Measurements from ENCODE around the gene USP3. TPM values are rescaled to one million over a fixed set of nuclear protein-coding genes. Genes with fewer than 3 reads are reported as not detected.

USP3 gene
- total RNA-seq, 1 experiment from 2014 or later, result 70.2 TPM

DNA sequence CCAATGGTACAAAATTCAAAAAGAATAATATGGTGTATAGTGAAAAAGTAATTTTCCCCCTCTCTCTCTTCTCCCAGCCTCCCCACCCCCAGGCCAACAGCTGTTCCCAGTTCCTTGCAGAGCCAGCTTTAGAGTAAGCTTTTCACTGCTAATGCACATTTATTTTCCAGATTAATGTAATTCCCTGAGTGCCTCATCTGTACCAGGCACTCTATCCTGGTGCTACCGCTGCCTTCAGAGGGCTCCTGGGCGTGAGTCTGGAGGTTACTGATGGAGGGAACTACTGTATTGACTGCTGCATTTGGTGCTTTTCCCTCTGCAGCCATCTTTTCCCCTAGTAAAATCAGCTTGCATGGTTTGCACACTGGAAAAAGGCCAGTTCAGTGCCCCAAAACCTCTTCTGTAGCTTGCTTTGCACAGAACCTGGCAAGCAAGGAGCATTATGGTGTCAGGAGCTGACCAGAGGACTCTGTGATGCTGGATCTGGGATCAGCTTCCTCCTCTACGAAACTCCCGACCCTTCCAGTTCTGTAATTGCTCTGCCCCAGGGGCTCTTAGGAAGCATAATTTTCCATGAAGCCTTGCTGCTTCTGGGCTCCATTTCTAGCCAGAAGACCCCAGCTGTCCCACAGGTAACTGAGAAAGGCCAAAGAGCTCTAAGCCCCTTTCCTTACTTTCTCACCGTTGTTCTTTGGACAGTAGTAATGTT is 8.5 kb upstream of the USP3 start:
- no TSS peak for BruUV-seq (replicated peaks)
- no peak for DNase-seq (ENCODE audit: unreplicated experiment)
- H3K27me3 Mint-ChIP-seq (ENCODE audit: insufficient read depth, unreplicated experiment), result no peaks in the 10 kb centered on the region
- TF ChIP-seq CTCF (IDR thresholded peaks at IDR 0.05; ENCODE audit: unreplicated experiment), result no peak
- POLR2A ChIA-PET, result interaction anchor here (0.6 to 4.6 kb wide), 4 partner anchors 9 to 577 kb away, joined by 3 to 30 read pairs (median 4); no protein-coding TSS in a partner anchor
- intact Hi-C loops (cut with micrococcal nuclease), result no loop called here
- peaks cover 24% of the 10 kb centered on the region for H3K4me1 Mint-ChIP-seq (ENCODE audit: insufficient read depth, unreplicated experiment)
- CTCF ChIA-PET, result interaction anchor here (1.1 to 2.2 kb wide), 7 partner anchors 9 to 104 kb away, joined by 3 to 9 read pairs (median 4); no protein-coding TSS in a partner anchor
- no peaks in the 10 kb centered on the region for H3K36me3 Mint-ChIP-seq (ENCODE audit: insufficient read depth, unreplicated experiment)
- H3K9me3 Mint-ChIP-seq (ENCODE audit: unreplicated experiment), result no peaks in the 10 kb centered on the region
- no peak overlapping the region for H3K4me3 Mint-ChIP-seq (ENCODE audit: unreplicated experiment)
- no peak overlapping the region for H3K27ac Mint-ChIP-seq (ENCODE audit: low read depth, unreplicated experiment)

- Mint-ChIP-seq H3K27ac (ENCODE audit: low read depth, unreplicated experiment) (no peak overlapping the region), H3K27me3 (ENCODE audit: insufficient read depth, unreplicated experiment) (no peaks in the 10 kb centered on the region), H3K4me3 (ENCODE audit: unreplicated experiment) (no peak overlapping the region), H3K36me3 (ENCODE audit: insufficient read depth, unreplicated experiment) (peaks cover 6% of the 10 kb centered on the region), H3K9me3 (ENCODE audit: unreplicated experiment) (no peaks in the 10 kb centered on the region), H3K4me1 (ENCODE audit: insufficient read depth, unreplicated experiment) (peaks cover 27% of the 10 kb centered on the region)
- no TSS peak for BruUV-seq (replicated peaks)
- no peak for TF ChIP-seq CTCF (IDR thresholded peaks at IDR 0.05; ENCODE audit: unreplicated experiment)
- POLR2A ChIA-PET, result interaction anchor here (0.6 to 4.6 kb wide), 4 partner anchors 15 to 102 kb away, joined by 3 to 30 read pairs (median 4); no protein-coding TSS in a partner anchor
- DNase-seq (ENCODE audit: unreplicated experiment), result no peak
- CTCF ChIA-PET, result interaction anchor here (1.5 to 2.2 kb wide), 3 partner anchors 14 to 31 kb away, joined by 3 to 9 read pairs (median 5); no protein-coding TSS in a partner anchor
- intact Hi-C loops (cut with micrococcal nuclease), result no loop called here
Observed at GRCh38 chr15:63497642-63498467, 6.5 kb upstream of the USP3 start.

- DNase-seq (ENCODE audit: unreplicated experiment), result no peak
- Mint-ChIP-seq H3K9me3 (ENCODE audit: unreplicated experiment) (no peaks in the 10 kb centered on the region), H3K27ac (ENCODE audit: low read depth, unreplicated experiment) (no peak overlapping the region), H3K4me3 (ENCODE audit: unreplicated experiment) (no peak overlapping the region), H3K27me3 (ENCODE audit: insufficient read depth, unreplicated experiment) (no peaks in the 10 kb centered on the region), H3K4me1 (ENCODE audit: insufficient read depth, unreplicated experiment) (peaks cover 30% of the 10 kb centered on the region), H3K36me3 (ENCODE audit: insufficient read depth, unreplicated experiment) (peaks cover 6% of the 10 kb centered on the region)
- ChIA-PET POLR2A (interaction anchor here (0.6 to 0.7 kb wide), 2 partner anchors 18 to 21 kb away, joined by 3 read pairs; no protein-coding TSS in a partner anchor), CTCF (interaction anchor here (0.7 kb wide), 1 partner anchor 9 kb away, joined by 3 read pairs; no protein-coding TSS in a partner anchor)
- no TSS peak for BruUV-seq (replicated peaks)
- intact Hi-C loops (cut with micrococcal nuclease), result no loop called here
- no peak for TF ChIP-seq CTCF (IDR thresholded peaks at IDR 0.05; ENCODE audit: unreplicated experiment)
Observed at GRCh38 chr15:63499175-63499549, 5.2 kb upstream of the USP3 start.

DNA sequence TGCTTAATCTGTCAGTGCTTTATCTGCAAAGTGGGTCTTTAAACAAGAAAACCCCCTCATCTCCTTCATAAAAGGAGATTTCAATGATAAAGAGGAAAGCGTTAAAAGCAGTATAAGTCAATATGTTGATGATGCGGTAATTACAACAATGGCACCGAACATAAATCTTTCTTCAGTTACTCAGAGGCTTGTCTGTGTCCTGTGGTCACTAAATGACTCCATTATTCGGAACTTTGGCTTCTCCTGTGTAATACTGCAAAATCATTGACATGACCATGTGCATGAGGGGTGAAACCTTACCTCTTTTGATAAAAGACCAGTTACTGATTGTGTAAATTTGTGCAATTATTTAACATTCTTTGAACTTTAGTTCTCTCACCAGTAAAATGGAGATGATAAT is 4.8 kb upstream of the USP3 start:
- DNase-seq (ENCODE audit: unreplicated experiment), result no peak
- no peaks in the 10 kb centered on the region for H3K9me3 Mint-ChIP-seq (ENCODE audit: unreplicated experiment)
- peaks cover 30% of the 10 kb centered on the region for H3K4me1 Mint-ChIP-seq (ENCODE audit: insufficient read depth, unreplicated experiment)
- ChIA-PET CTCF (no interaction called here), POLR2A (no interaction called here)
- H3K4me3 Mint-ChIP-seq (ENCODE audit: unreplicated experiment), result no peak overlapping the region
- intact Hi-C loops (cut with micrococcal nuclease), result loop anchor here (10.0 kb wide), 1 partner anchor 95 kb away; no protein-coding TSS in a partner anchor
- no TSS peak for BruUV-seq (replicated peaks)
- peaks cover 6% of the 10 kb centered on the region for H3K36me3 Mint-ChIP-seq (ENCODE audit: insufficient read depth, unreplicated experiment)
- H3K27ac Mint-ChIP-seq (ENCODE audit: low read depth, unreplicated experiment), result no peak overlapping the region
- no peak for TF ChIP-seq CTCF (IDR thresholded peaks at IDR 0.05; ENCODE audit: unreplicated experiment)
- H3K27me3 Mint-ChIP-seq (ENCODE audit: insufficient read depth, unreplicated experiment), result no peaks in the 10 kb centered on the region

Data from MCF 10A (cell line).